H1 (cell line): ENCODE results near the gene OR52R1. TPM values are rescaled to one million over a fixed set of nuclear protein-coding genes. Genes with fewer than 3 reads are reported as not detected.

Experiments
- CTCF ChIA-PET: fragments of 300-600 bp; sonication (Branson Sonifier 250); formaldehyde crosslinking; loops from one replicate; lab custom pipeline; 2021; ENCODE audit not compliant: partially characterized antibody; lab: Charles Lee
- POLR2A ChIA-PET: fragments of 300-600 bp; sonication (Branson Sonifier 250); formaldehyde crosslinking; loops from one replicate; lab custom pipeline; 2021; ENCODE audit warnings: inconsistent platforms; ENCODE audit not compliant: partially characterized antibody; lab: Charles Lee
- DNase-seq, 2 experiments: peaks; one replicate each; pipeline versions ENCODE4 v3.0.0 to v3.0.0-alpha.2; 2010 to 2022; ENCODE audit warnings: low spot score in 2 of 2, low read depth in 1 of 2, mixed read lengths in 1 of 2
- FAIRE-seq: peaks from 2 replicates; lab custom pipeline; 2011; peaks lifted over from hg19 to GRCh38; lab: Jason Lieb, UNC
- H2AFZ ChIP-seq: 2 replicates; pipeline ENCODE4 v1.8.1; 2012; ENCODE audit warnings: low read length, inconsistent platforms
- H2AK5ac ChIP-seq: 2 replicates; pipeline ENCODE4 v1.6.1; 2013; ENCODE audit warnings: low read depth, low read length
- H2BK120ac ChIP-seq: replicated peaks from 2 replicates; pipeline ENCODE3; 2013; ENCODE audit warnings: low read depth, low read length, inconsistent platforms
- H2BK12ac ChIP-seq: 2 replicates; pipeline ENCODE4 v1.6.1; 2013; ENCODE audit warnings: low read depth, low read length
- H2BK15ac ChIP-seq: 2 replicates; pipeline ENCODE4 v1.6.1; 2013; ENCODE audit warnings: low read length
- H2BK20ac ChIP-seq: 2 replicates; pipeline ENCODE4 v1.6.1; 2013; ENCODE audit warnings: low read length
- H2BK5ac ChIP-seq: 2 replicates; pipeline ENCODE4 v1.6.1; 2013; ENCODE audit warnings: low read depth, low read length
- H3K14ac ChIP-seq: 2 replicates; pipeline ENCODE4 v1.6.1; 2013; ENCODE audit warnings: inconsistent platforms; ENCODE audit not compliant: insufficient read length
- H3K18ac ChIP-seq: 2 replicates; pipeline ENCODE4 v1.6.1; 2013; ENCODE audit warnings: low read length; ENCODE audit errors: extremely low read depth
- H3K23ac ChIP-seq: 2 replicates; pipeline ENCODE4 v1.6.1; 2013; ENCODE audit warnings: inconsistent platforms; ENCODE audit not compliant: insufficient read length
- H3K23me2 ChIP-seq: 2 replicates; pipeline ENCODE4 v1.6.1; 2013; ENCODE audit warnings: low read depth, low read length
- H3K27ac ChIP-seq: 2 replicates; pipeline ENCODE4 v1.6.1; 2011; ENCODE audit warnings: low read depth, low read length, inconsistent platforms
- H3K27me3 ChIP-seq, 4 experiments: replicated peaks in 1 of 4; 1 replicate in 1 of 4; 2 replicates in 3 of 4; pipeline versions ENCODE4 v1.6.1 to v1.8.1; 2011 to 2013; ENCODE audit warnings: low read length in 3 of 4, mild to moderate bottlenecking in 3 of 4, inconsistent platforms in 2 of 4, mixed read lengths in 2 of 4, moderate library complexity in 1 of 4; ENCODE audit not compliant: control insufficient read depth in 3 of 4, insufficient read depth in 3 of 4; ENCODE audit errors: extremely low read depth in 1 of 4
- H3K36me3 ChIP-seq, 4 experiments: 2 replicates each; pipeline versions ENCODE4 v1.6.1 to v1.8.1; 2011 to 2013; ENCODE audit warnings: mild to moderate bottlenecking in 4 of 4, low read length in 3 of 4, moderate library complexity in 2 of 4, control low read depth in 1 of 4, inconsistent platforms in 1 of 4; ENCODE audit not compliant: insufficient read depth in 4 of 4, control insufficient read depth in 2 of 4
- H3K4ac ChIP-seq: replicated peaks from 2 replicates; pipeline ENCODE3; 2013; ENCODE audit warnings: low read length, low read depth, mixed read lengths, inconsistent platforms; ENCODE audit not compliant: insufficient read length
- H3K4me1 ChIP-seq, 4 experiments: replicated peaks in 1 of 4; 1 replicate in 1 of 4; 2 replicates in 3 of 4; pipeline versions ENCODE4 v1.6.1 to v1.8.1; 2011 to 2013; ENCODE audit warnings: low read length in 3 of 4, inconsistent platforms in 2 of 4, mixed read lengths in 1 of 4; ENCODE audit not compliant: insufficient read depth in 4 of 4, control insufficient read depth in 3 of 4
- H3K4me2 ChIP-seq, 2 experiments: 2 replicates each; pipeline versions ENCODE4 v1.6.1 to v1.8.1; 2011 to 2013; ENCODE audit warnings: low read depth in 2 of 2, low read length in 2 of 2, control low read depth in 1 of 2, inconsistent platforms in 1 of 2, mild to moderate bottlenecking in 1 of 2; ENCODE audit not compliant: insufficient read depth in 1 of 2
- H3K4me3 ChIP-seq, 4 experiments: fragments of 200-600, 300-600 bp in 1 of 4; sonication (generic), shearing (Covaris generic), sonication (Bioruptor Twin) in 1 of 4; 2 replicates each; pipeline versions ENCODE4 v1.5.1 to v1.8.1; 2011 to 2016; ENCODE audit warnings: low read length in 4 of 4, low read depth in 3 of 4, control low read depth in 2 of 4, inconsistent platforms in 2 of 4, mild to moderate bottlenecking in 2 of 4, mixed read lengths in 1 of 4, moderate library complexity in 1 of 4; ENCODE audit not compliant: insufficient read depth in 2 of 4; ENCODE audit errors: extremely low read depth in 1 of 4
- H3K56ac ChIP-seq: replicated peaks from 2 replicates; pipeline ENCODE3; 2013; ENCODE audit warnings: low read depth, mild to moderate bottlenecking, mixed read lengths, low read length, inconsistent platforms; ENCODE audit not compliant: insufficient read length
- H3K79me1 ChIP-seq: 2 replicates; pipeline ENCODE4 v1.6.1; 2013; ENCODE audit warnings: low read depth, low read length, control low read depth
- H3K79me2 ChIP-seq, 2 experiments: 2 replicates each; pipeline versions ENCODE4 v1.6.1 to v1.8.1; 2012 to 2013; ENCODE audit warnings: low read length in 2 of 2, mild to moderate bottlenecking in 2 of 2, inconsistent platforms in 1 of 2; ENCODE audit not compliant: insufficient read depth in 2 of 2, control insufficient read depth in 1 of 2
- H3K9ac ChIP-seq, 4 experiments: replicated peaks in 1 of 4; 1 replicate in 1 of 4; 2 replicates in 3 of 4; pipeline versions ENCODE4 v1.6.1 to v1.8.1; 2011 to 2013; ENCODE audit warnings: low read depth in 3 of 4, low read length in 3 of 4, control low read depth in 2 of 4, mild to moderate bottlenecking in 2 of 4, moderate library complexity in 2 of 4, inconsistent platforms in 1 of 4; ENCODE audit errors: extremely low read depth in 1 of 4
- H3K9me3 ChIP-seq, 2 experiments: 2 replicates each; pipeline versions ENCODE4 v1.6.1 to v1.8.1; 2012 to 2013; ENCODE audit warnings: mild to moderate bottlenecking in 2 of 2, moderate library complexity in 2 of 2, control low read depth in 1 of 2, inconsistent platforms in 1 of 2, low read depth in 1 of 2, low read length in 1 of 2, mixed read lengths in 1 of 2; ENCODE audit not compliant: insufficient read depth in 2 of 2
- H4K20me1 ChIP-seq, 2 experiments: replicated peaks in 1 of 2; 2 replicates each; pipeline versions ENCODE3 to v1.8.1; 2011 to 2013; ENCODE audit warnings: inconsistent platforms in 2 of 2, low read length in 2 of 2, mild to moderate bottlenecking in 1 of 2; ENCODE audit not compliant: insufficient read depth in 2 of 2, control insufficient read depth in 1 of 2
- H4K5ac ChIP-seq: 2 replicates; pipeline ENCODE4 v1.6.1; 2013; ENCODE audit warnings: low read length, low read depth, mixed read lengths, inconsistent platforms; ENCODE audit not compliant: insufficient read length
- H4K8ac ChIP-seq: 2 replicates; pipeline ENCODE4 v1.8.0; 2013; ENCODE audit warnings: mild to moderate bottlenecking, moderate library complexity, low read length, inconsistent platforms; ENCODE audit not compliant: insufficient read depth; ENCODE audit errors: extremely low read depth
- H4K91ac ChIP-seq: replicated peaks from 2 replicates; pipeline ENCODE3; 2013; ENCODE audit warnings: low read length, mixed read lengths, inconsistent platforms; ENCODE audit not compliant: insufficient read length
- CBX5 ChIP-seq: fragments of 300-800, 300-1000 bp; sonication (generic); IDR thresholded peaks from 2 replicates; pipeline ENCODE4 v1.7.1; 2016; ENCODE audit warnings: antibody characterized with exemption, low read length, low read depth
- WGBS, 2 experiments: shearing (Covaris generic) in 1 of 2; methylation state at CpG; one replicate each; pipeline versions ENCODE4 v1.1.6 to v1.1.7; 2013 to 2015; ENCODE audit warnings: low lambda C conversion rate in 2 of 2, mixed read lengths in 2 of 2, inconsistent platforms in 1 of 2, low coverage in 1 of 2, missing lambda C conversion rate in 1 of 2; ENCODE audit not compliant: insufficient replicate concordance in 2 of 2, insufficient coverage in 1 of 2, insufficient read length in 1 of 2; ENCODE audit errors: extremely low coverage in 1 of 2, missing lambda C conversion rate in 1 of 2; 5-methylcytosine and 5-hydroxymethylcytosine counted together
- polyA plus RNA-seq, 7 experiments: library from polyadenylated mRNA; depleted of rRNA in 3 of 7; stranded (reverse) in 5 of 7; unstranded in 2 of 7; fragments of >200 nt in 5 of 7; fragments of 200-250 nt in 2 of 7; gene quantifications; 1 replicate in 5 of 7; 2 replicates in 1 of 7; 4 replicates in 1 of 7; pipeline versions ENCODE4 v1.2.1 to v1.2.3, GENCODE V29; 2011 to 2013; ENCODE audit warnings: missing spikeins in 2 of 7, mixed read lengths in 2 of 7
- total RNA-seq: library from RNA; stranded (reverse); fragmentation: NEBNext Ultra II Directional; extraction: Animal tissue kit (Norgen Biotek cat#: 25700); gene quantifications from 2 replicates; pipeline ENCODE4 v1.2.1, GENCODE V29; 2021

OR52R1 gene
- total and polyA plus RNA-seq, 2 of the 8 experiments (the other 6 are each of a cell fraction or from before 2014, with no cell fraction given): not detected

DNA sequence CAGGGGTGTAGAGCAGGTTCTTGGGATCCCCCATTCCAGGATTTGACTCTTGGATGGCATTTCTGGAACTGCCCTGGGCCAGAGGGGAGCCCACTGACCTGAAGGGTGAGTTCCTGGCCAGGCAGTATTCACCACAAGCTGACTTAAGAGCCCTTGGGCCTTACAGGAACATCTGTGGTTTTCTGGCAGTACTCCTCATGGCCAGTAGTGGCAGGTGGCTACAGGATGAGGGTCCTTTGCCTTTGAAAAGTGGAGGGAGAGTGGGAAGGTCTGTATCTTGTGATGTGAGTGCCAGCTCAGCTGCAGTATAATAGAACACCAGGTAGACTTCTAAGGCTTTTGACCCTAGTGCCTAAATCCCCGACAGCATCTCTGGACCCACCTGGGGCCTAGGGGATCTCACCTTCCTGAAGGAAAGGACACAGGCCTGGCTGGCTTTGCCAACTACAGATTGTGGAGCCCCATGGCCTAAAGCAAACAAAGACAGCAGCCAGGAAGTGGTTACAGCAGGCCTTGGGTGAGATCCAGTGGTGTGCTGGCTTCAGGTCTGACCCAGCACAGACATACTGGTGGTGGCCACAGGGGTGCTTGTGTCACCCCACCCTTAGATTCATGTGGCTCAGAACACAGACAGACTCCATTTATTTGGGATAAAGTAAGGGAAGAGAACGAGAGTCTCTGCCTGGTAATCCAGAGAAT is 35.8 kb upstream of the OR52R1 start:
- H3K9me3 ChIP-seq: peaks cover 0 to 6% of the 10 kb centered on the region in 2 experiments; a peak in 1 of 4 replicates
- no peak overlapping the region for H3K27ac ChIP-seq
- H3K27me3 ChIP-seq: no peaks in the 10 kb centered on the region
- H3K4me2 ChIP-seq: no peak overlapping the region
- H2BK20ac ChIP-seq: no peak overlapping the region
- no peaks in the 10 kb centered on the region for H3K4me1 ChIP-seq
- H2BK120ac ChIP-seq: no peak overlapping the region
- H2BK5ac ChIP-seq: no peak overlapping the region
- H3K79me2 ChIP-seq: no peaks in the 10 kb centered on the region
- H3K9ac ChIP-seq: no peak overlapping the region
- H3K36me3 ChIP-seq: no peaks in the 10 kb centered on the region
- no peaks in the 10 kb centered on the region for H4K20me1 ChIP-seq
- no peak overlapping the region for H3K4me3 ChIP-seq
- no peak overlapping the region for H3K4ac ChIP-seq
- H3K23me2 ChIP-seq: no peaks in the 10 kb centered on the region
- no peak overlapping the region for H4K5ac ChIP-seq
- H4K91ac ChIP-seq: no peak overlapping the region
- ChIA-PET POLR2A (no interaction called here), CTCF (interaction anchor here (1.0 to 1.8 kb wide), 3 partner anchors 10 to 204 kb away, joined by 4 to 5 read pairs (median 4); no protein-coding TSS in a partner anchor)
- 0 out of 2 replicates have a peak overlapping the region, but pooled peaks have one; percentile 22 for H2AFZ ChIP-seq
- H2BK12ac ChIP-seq: no peak overlapping the region
- no peak overlapping the region for H3K18ac ChIP-seq
- H2BK15ac ChIP-seq: no peak overlapping the region
- no peak overlapping the region for H3K23ac ChIP-seq
- WGBS, 2 experiments: 77% methylated on average over 2 of the region's 2 CpGs; no CpG with 5 or more reads in 1 of the 2 experiments
- FAIRE-seq (no peak), DNase-seq (no peak)
- H2AK5ac ChIP-seq: no peak overlapping the region
- no peak overlapping the region for H3K56ac ChIP-seq
- H3K14ac ChIP-seq: no peak overlapping the region
- no peak overlapping the region for H4K8ac ChIP-seq
- no peaks in the 10 kb centered on the region for H3K79me1 ChIP-seq
- TF ChIP-seq CBX5: no peak
